ENCODE data around the gene PDE1A.

PDE1A gene

GRCh38 chr2:182447863-182448262 lies 21.0 kb upstream of the PDE1A start:
- no peaks in the 10 kb centered on the region for H3K4me1 ChIP-seq (ENCODE audit: insufficient read depth, low read length, poor library complexity, severe bottlenecking)
- TF ChIP-seq EZH2phosphoT487 (IDR thresholded peaks at IDR 0.05; ENCODE audit: borderline replicate concordance): no peak
- TF ChIP-seq CTCF (conservative IDR thresholded peaks at IDR 0.05; ENCODE audit: low read length): no peak
- H3K79me2 ChIP-seq (ENCODE audit: insufficient read depth, low read length): no peaks in the 10 kb centered on the region
- H3K27me3 ChIP-seq (ENCODE audit: insufficient read depth, low read length, poor library complexity, severe bottlenecking): no peaks in the 10 kb centered on the region
- no peak overlapping the region for H3K4me3 ChIP-seq (ENCODE audit: low read length, poor library complexity, severe bottlenecking)
- no peaks in the 10 kb centered on the region for H3F3A ChIP-seq (ENCODE audit: low read depth)
- no peaks in the 10 kb centered on the region for H4K20me1 ChIP-seq (ENCODE audit: insufficient read depth, low read length, poor library complexity, severe bottlenecking)
- H2AFZ ChIP-seq (ENCODE audit: low read length): no peak overlapping the region
- H3K36me3 ChIP-seq (ENCODE audit: insufficient read depth, low read length): no peaks in the 10 kb centered on the region
- no peaks in the 10 kb centered on the region for H3K9me3 ChIP-seq (ENCODE audit: insufficient read depth, low read depth, low read length)
- no peaks in the 10 kb centered on the region for H3K9me2 ChIP-seq (replicated peaks; ENCODE audit: low read depth, low read length)
- no peak overlapping the region for H3K9ac ChIP-seq (ENCODE audit: low read depth, low read length, poor library complexity, severe bottlenecking)
- no peak overlapping the region for H3K4me2 ChIP-seq (ENCODE audit: low read depth, low read length, poor library complexity, severe bottlenecking)

GRCh38 chr2:182447163-182447562 lies 20.3 kb upstream of the PDE1A start:
- no peaks in the 10 kb centered on the region for H3K4me1 ChIP-seq (ENCODE audit: insufficient read depth, low read length, poor library complexity, severe bottlenecking)
- no peaks in the 10 kb centered on the region for H3K27me3 ChIP-seq (ENCODE audit: insufficient read depth, low read length, poor library complexity, severe bottlenecking)
- H2AFZ ChIP-seq (ENCODE audit: low read length): no peak overlapping the region

GRCh38 chr2:182446087-182446486 lies 19.3 kb upstream of the PDE1A start:
- no peaks in the 10 kb centered on the region for H4K20me1 ChIP-seq (ENCODE audit: insufficient read depth, low read length, poor library complexity, severe bottlenecking)
- H3K4me3 ChIP-seq (ENCODE audit: low read length, poor library complexity, severe bottlenecking): no peak overlapping the region
- no peaks in the 10 kb centered on the region for H3K4me1 ChIP-seq (ENCODE audit: insufficient read depth, low read length, poor library complexity, severe bottlenecking)
- H3K9me3 ChIP-seq (ENCODE audit: insufficient read depth, low read depth, low read length): no peaks in the 10 kb centered on the region
- no peak overlapping the region for H3K9ac ChIP-seq (ENCODE audit: low read depth, low read length, poor library complexity, severe bottlenecking)
- no peaks in the 10 kb centered on the region for H3K79me2 ChIP-seq (ENCODE audit: insufficient read depth, low read length)
- no peaks in the 10 kb centered on the region for H3K36me3 ChIP-seq (ENCODE audit: insufficient read depth, low read length)
- H2AFZ ChIP-seq (ENCODE audit: low read length): no peak overlapping the region
- no peaks in the 10 kb centered on the region for H3F3A ChIP-seq (ENCODE audit: low read depth)
- H3K9me2 ChIP-seq (replicated peaks; ENCODE audit: low read depth, low read length): no peaks in the 10 kb centered on the region
- H3K27me3 ChIP-seq (ENCODE audit: insufficient read depth, low read length, poor library complexity, severe bottlenecking): no peaks in the 10 kb centered on the region
- TF ChIP-seq CTCF (conservative IDR thresholded peaks at IDR 0.05; ENCODE audit: low read length): no peak
- no peak for TF ChIP-seq EZH2phosphoT487 (IDR thresholded peaks at IDR 0.05; ENCODE audit: borderline replicate concordance)
- H3K4me2 ChIP-seq (ENCODE audit: low read depth, low read length, poor library complexity, severe bottlenecking): no peak overlapping the region

More at GRCh38 chr2:182447163-182447562, 20.3 kb upstream of the PDE1A start:
- H3F3A ChIP-seq (ENCODE audit: low read depth): no peaks in the 10 kb centered on the region
- no peaks in the 10 kb centered on the region for H3K79me2 ChIP-seq (ENCODE audit: insufficient read depth, low read length)
- H3K9me3 ChIP-seq (ENCODE audit: insufficient read depth, low read depth, low read length): no peaks in the 10 kb centered on the region
- no peak overlapping the region for H3K9ac ChIP-seq (ENCODE audit: low read depth, low read length, poor library complexity, severe bottlenecking)
- no peak for TF ChIP-seq CTCF (conservative IDR thresholded peaks at IDR 0.05; ENCODE audit: low read length)
- no peak for TF ChIP-seq EZH2phosphoT487 (IDR thresholded peaks at IDR 0.05; ENCODE audit: borderline replicate concordance)
- no peaks in the 10 kb centered on the region for H4K20me1 ChIP-seq (ENCODE audit: insufficient read depth, low read length, poor library complexity, severe bottlenecking)
- H3K4me2 ChIP-seq (ENCODE audit: low read depth, low read length, poor library complexity, severe bottlenecking): no peak overlapping the region
- no peaks in the 10 kb centered on the region for H3K36me3 ChIP-seq (ENCODE audit: insufficient read depth, low read length)
- H3K4me3 ChIP-seq (ENCODE audit: low read length, poor library complexity, severe bottlenecking): no peak overlapping the region
- no peaks in the 10 kb centered on the region for H3K9me2 ChIP-seq (replicated peaks; ENCODE audit: low read depth, low read length)

All from Loucy (cell line).